H1 (cell line): Measurements from ENCODE around the gene NDUFV1. TPM values are rescaled to one million over a fixed set of nuclear protein-coding genes. Genes with fewer than 3 reads are reported as not detected.

ENCODE experiments used
- CTCF ChIA-PET: fragments of 300-600 bp; sonication (Branson Sonifier 250); formaldehyde crosslinking; loops from one replicate; lab custom pipeline; 2021; ENCODE audit not compliant: partially characterized antibody; lab: Charles Lee
- POLR2A ChIA-PET: fragments of 300-600 bp; sonication (Branson Sonifier 250); formaldehyde crosslinking; loops from one replicate; lab custom pipeline; 2021; ENCODE audit warnings: inconsistent platforms; ENCODE audit not compliant: partially characterized antibody; lab: Charles Lee
- DNase-seq, 2 experiments: peaks; one replicate each; pipeline versions ENCODE4 v3.0.0 to v3.0.0-alpha.2; 2010 to 2022; ENCODE audit warnings: low spot score in 2 of 2, low read depth in 1 of 2, mixed read lengths in 1 of 2
- FAIRE-seq: peaks from 2 replicates; lab custom pipeline; 2011; peaks lifted over from hg19 to GRCh38; lab: Jason Lieb, UNC
- H2AFZ ChIP-seq: 2 replicates; pipeline ENCODE4 v1.8.1; 2012; ENCODE audit warnings: low read length, inconsistent platforms
- H2AK5ac ChIP-seq: 2 replicates; pipeline ENCODE4 v1.6.1; 2013; ENCODE audit warnings: low read depth, low read length
- H2BK120ac ChIP-seq: replicated peaks from 2 replicates; pipeline ENCODE3; 2013; ENCODE audit warnings: low read depth, low read length, inconsistent platforms
- H2BK12ac ChIP-seq: 2 replicates; pipeline ENCODE4 v1.6.1; 2013; ENCODE audit warnings: low read depth, low read length
- H2BK15ac ChIP-seq: 2 replicates; pipeline ENCODE4 v1.6.1; 2013; ENCODE audit warnings: low read length
- H2BK20ac ChIP-seq: 2 replicates; pipeline ENCODE4 v1.6.1; 2013; ENCODE audit warnings: low read length
- H2BK5ac ChIP-seq: 2 replicates; pipeline ENCODE4 v1.6.1; 2013; ENCODE audit warnings: low read depth, low read length
- H3K14ac ChIP-seq: 2 replicates; pipeline ENCODE4 v1.6.1; 2013; ENCODE audit warnings: inconsistent platforms; ENCODE audit not compliant: insufficient read length
- H3K18ac ChIP-seq: 2 replicates; pipeline ENCODE4 v1.6.1; 2013; ENCODE audit warnings: low read length; ENCODE audit errors: extremely low read depth
- H3K23ac ChIP-seq: 2 replicates; pipeline ENCODE4 v1.6.1; 2013; ENCODE audit warnings: inconsistent platforms; ENCODE audit not compliant: insufficient read length
- H3K23me2 ChIP-seq: 2 replicates; pipeline ENCODE4 v1.6.1; 2013; ENCODE audit warnings: low read depth, low read length
- H3K27ac ChIP-seq: 2 replicates; pipeline ENCODE4 v1.6.1; 2011; ENCODE audit warnings: low read depth, low read length, inconsistent platforms
- H3K27me3 ChIP-seq, 4 experiments: replicated peaks in 1 of 4; 1 replicate in 1 of 4; 2 replicates in 3 of 4; pipeline versions ENCODE4 v1.6.1 to v1.8.1; 2011 to 2013; ENCODE audit warnings: low read length in 3 of 4, mild to moderate bottlenecking in 3 of 4, inconsistent platforms in 2 of 4, mixed read lengths in 2 of 4, moderate library complexity in 1 of 4; ENCODE audit not compliant: control insufficient read depth in 3 of 4, insufficient read depth in 3 of 4; ENCODE audit errors: extremely low read depth in 1 of 4
- H3K36me3 ChIP-seq, 4 experiments: 2 replicates each; pipeline versions ENCODE4 v1.6.1 to v1.8.1; 2011 to 2013; ENCODE audit warnings: mild to moderate bottlenecking in 4 of 4, low read length in 3 of 4, moderate library complexity in 2 of 4, control low read depth in 1 of 4, inconsistent platforms in 1 of 4; ENCODE audit not compliant: insufficient read depth in 4 of 4, control insufficient read depth in 2 of 4
- H3K4ac ChIP-seq: replicated peaks from 2 replicates; pipeline ENCODE3; 2013; ENCODE audit warnings: low read length, low read depth, mixed read lengths, inconsistent platforms; ENCODE audit not compliant: insufficient read length
- H3K4me1 ChIP-seq, 4 experiments: replicated peaks in 1 of 4; 1 replicate in 1 of 4; 2 replicates in 3 of 4; pipeline versions ENCODE4 v1.6.1 to v1.8.1; 2011 to 2013; ENCODE audit warnings: low read length in 3 of 4, inconsistent platforms in 2 of 4, mixed read lengths in 1 of 4; ENCODE audit not compliant: insufficient read depth in 4 of 4, control insufficient read depth in 3 of 4
- H3K4me2 ChIP-seq, 2 experiments: 2 replicates each; pipeline versions ENCODE4 v1.6.1 to v1.8.1; 2011 to 2013; ENCODE audit warnings: low read depth in 2 of 2, low read length in 2 of 2, control low read depth in 1 of 2, inconsistent platforms in 1 of 2, mild to moderate bottlenecking in 1 of 2; ENCODE audit not compliant: insufficient read depth in 1 of 2
- H3K4me3 ChIP-seq, 4 experiments: fragments of 200-600, 300-600 bp in 1 of 4; sonication (generic), shearing (Covaris generic), sonication (Bioruptor Twin) in 1 of 4; 2 replicates each; pipeline versions ENCODE4 v1.5.1 to v1.8.1; 2011 to 2016; ENCODE audit warnings: low read length in 4 of 4, low read depth in 3 of 4, control low read depth in 2 of 4, inconsistent platforms in 2 of 4, mild to moderate bottlenecking in 2 of 4, mixed read lengths in 1 of 4, moderate library complexity in 1 of 4; ENCODE audit not compliant: insufficient read depth in 2 of 4; ENCODE audit errors: extremely low read depth in 1 of 4
- H3K56ac ChIP-seq: replicated peaks from 2 replicates; pipeline ENCODE3; 2013; ENCODE audit warnings: low read depth, mild to moderate bottlenecking, mixed read lengths, low read length, inconsistent platforms; ENCODE audit not compliant: insufficient read length
- H3K79me1 ChIP-seq: 2 replicates; pipeline ENCODE4 v1.6.1; 2013; ENCODE audit warnings: low read depth, low read length, control low read depth
- H3K79me2 ChIP-seq, 2 experiments: 2 replicates each; pipeline versions ENCODE4 v1.6.1 to v1.8.1; 2012 to 2013; ENCODE audit warnings: low read length in 2 of 2, mild to moderate bottlenecking in 2 of 2, inconsistent platforms in 1 of 2; ENCODE audit not compliant: insufficient read depth in 2 of 2, control insufficient read depth in 1 of 2
- H3K9ac ChIP-seq, 4 experiments: replicated peaks in 1 of 4; 1 replicate in 1 of 4; 2 replicates in 3 of 4; pipeline versions ENCODE4 v1.6.1 to v1.8.1; 2011 to 2013; ENCODE audit warnings: low read depth in 3 of 4, low read length in 3 of 4, control low read depth in 2 of 4, mild to moderate bottlenecking in 2 of 4, moderate library complexity in 2 of 4, inconsistent platforms in 1 of 4; ENCODE audit errors: extremely low read depth in 1 of 4
- H3K9me3 ChIP-seq, 2 experiments: 2 replicates each; pipeline versions ENCODE4 v1.6.1 to v1.8.1; 2012 to 2013; ENCODE audit warnings: mild to moderate bottlenecking in 2 of 2, moderate library complexity in 2 of 2, control low read depth in 1 of 2, inconsistent platforms in 1 of 2, low read depth in 1 of 2, low read length in 1 of 2, mixed read lengths in 1 of 2; ENCODE audit not compliant: insufficient read depth in 2 of 2
- H4K20me1 ChIP-seq, 2 experiments: replicated peaks in 1 of 2; 2 replicates each; pipeline versions ENCODE3 to v1.8.1; 2011 to 2013; ENCODE audit warnings: inconsistent platforms in 2 of 2, low read length in 2 of 2, mild to moderate bottlenecking in 1 of 2; ENCODE audit not compliant: insufficient read depth in 2 of 2, control insufficient read depth in 1 of 2
- H4K5ac ChIP-seq: 2 replicates; pipeline ENCODE4 v1.6.1; 2013; ENCODE audit warnings: low read length, low read depth, mixed read lengths, inconsistent platforms; ENCODE audit not compliant: insufficient read length
- H4K8ac ChIP-seq: 2 replicates; pipeline ENCODE4 v1.8.0; 2013; ENCODE audit warnings: mild to moderate bottlenecking, moderate library complexity, low read length, inconsistent platforms; ENCODE audit not compliant: insufficient read depth; ENCODE audit errors: extremely low read depth
- H4K91ac ChIP-seq: replicated peaks from 2 replicates; pipeline ENCODE3; 2013; ENCODE audit warnings: low read length, mixed read lengths, inconsistent platforms; ENCODE audit not compliant: insufficient read length
- ASH2L ChIP-seq: fragments of 200-600, 300-600 bp; sonication (generic); IDR thresholded peaks from one replicate; pipeline ENCODE4 v1.7.1; 2017; ENCODE audit warnings: low read length
- BACH1 ChIP-seq: IDR thresholded peaks from 2 replicates; pipeline ENCODE4 v1.6.1; 2012; ENCODE audit warnings: low read length, improper control_type of control experiment
- BCL11A ChIP-seq, 2 experiments: IDR thresholded peaks; one replicate each; pipeline ENCODE4 v1.6.1; 2011; ENCODE audit warnings: low read depth in 2 of 2, low read length in 2 of 2, mild to moderate bottlenecking in 2 of 2
- CHD2 ChIP-seq: IDR thresholded peaks from 2 replicates; pipeline ENCODE4 v1.6.1; 2012; ENCODE audit warnings: low read length, improper control_type of control experiment
- CTBP2 ChIP-seq: IDR thresholded peaks from 2 replicates; pipeline ENCODE4 v1.7.0; 2011; ENCODE audit warnings: borderline replicate concordance, mild to moderate bottlenecking, moderate library complexity, mixed read lengths, low read length; ENCODE audit not compliant: insufficient read depth, insufficient read length
- EGR1 ChIP-seq: IDR thresholded peaks from 2 replicates; pipeline ENCODE4 v1.6.1; 2011; ENCODE audit warnings: low read depth, low read length, borderline replicate concordance
- EZH2 ChIP-seq: fragments of 200-600 bp; sonication (generic); IDR thresholded peaks from 2 replicates; pipeline ENCODE4 v1.7.1; 2012; ENCODE audit warnings: low read depth, mild to moderate bottlenecking, moderate library complexity, low read length, inconsistent platforms; ENCODE audit not compliant: severe bottlenecking
- GABPA ChIP-seq: IDR thresholded peaks from 2 replicates; pipeline ENCODE4 v1.6.1; 2011; ENCODE audit warnings: mild to moderate bottlenecking, low read length, moderate library complexity, borderline replicate concordance; ENCODE audit not compliant: insufficient read depth
- HDAC2 ChIP-seq, 2 experiments: fragments of 300-600 bp in 1 of 2; sonication (generic) in 1 of 2; IDR thresholded peaks; 2 replicates each; pipeline ENCODE4 v1.6.1; 2011 to 2012; ENCODE audit warnings: low read depth in 2 of 2, low read length in 2 of 2, mild to moderate bottlenecking in 2 of 2, moderate library complexity in 2 of 2, borderline replicate concordance in 1 of 2, inconsistent platforms in 1 of 2
- KDM1A ChIP-seq: fragments of 200-600, 300-600 bp; sonication (generic); IDR thresholded peaks from 2 replicates; pipeline ENCODE4 v1.7.1; 2016; ENCODE audit warnings: mild to moderate bottlenecking, low read length, borderline replicate concordance
- MAFK ChIP-seq: IDR thresholded peaks from 2 replicates; pipeline ENCODE4 v1.6.1; 2012; ENCODE audit warnings: low read depth, mild to moderate bottlenecking, improper control_type of control experiment, low read length
- POLR2A ChIP-seq, 2 experiments: IDR thresholded peaks; 1 replicate in 1 of 2; 2 replicates in 1 of 2; pipeline ENCODE4 v1.6.1; 2011; ENCODE audit warnings: low read depth in 2 of 2, low read length in 2 of 2, mild to moderate bottlenecking in 2 of 2; ENCODE audit errors: control extremely low read depth in 1 of 2
- RBBP5 ChIP-seq: IDR thresholded peaks from 2 replicates; pipeline ENCODE4 v1.7.1; 2012; ENCODE audit warnings: low read depth, mild to moderate bottlenecking, inconsistent platforms, low read length, moderate library complexity, borderline replicate concordance
- SP2 ChIP-seq: IDR thresholded peaks from 2 replicates; pipeline ENCODE4 v1.6.1; 2012; ENCODE audit warnings: mild to moderate bottlenecking, low read length, inconsistent platforms
- ZNF274 ChIP-seq: IDR thresholded peaks from 2 replicates; pipeline ENCODE4 v1.7.0; 2012; ENCODE audit warnings: low read length, borderline replicate concordance; ENCODE audit errors: extremely low read depth
- WGBS, 2 experiments: shearing (Covaris generic) in 1 of 2; methylation state at CpG; one replicate each; pipeline versions ENCODE4 v1.1.6 to v1.1.7; 2013 to 2015; ENCODE audit warnings: low lambda C conversion rate in 2 of 2, mixed read lengths in 2 of 2, inconsistent platforms in 1 of 2, low coverage in 1 of 2, missing lambda C conversion rate in 1 of 2; ENCODE audit not compliant: insufficient replicate concordance in 2 of 2, insufficient coverage in 1 of 2, insufficient read length in 1 of 2; ENCODE audit errors: extremely low coverage in 1 of 2, missing lambda C conversion rate in 1 of 2; 5-methylcytosine and 5-hydroxymethylcytosine counted together
- polyA plus RNA-seq, 7 experiments: library from polyadenylated mRNA; depleted of rRNA in 3 of 7; stranded (reverse) in 5 of 7; unstranded in 2 of 7; fragments of >200 nt in 5 of 7; fragments of 200-250 nt in 2 of 7; gene quantifications; 1 replicate in 5 of 7; 2 replicates in 1 of 7; 4 replicates in 1 of 7; pipeline versions ENCODE4 v1.2.1 to v1.2.3, GENCODE V29; 2011 to 2013; ENCODE audit warnings: missing spikeins in 2 of 7, mixed read lengths in 2 of 7
- total RNA-seq: library from RNA; stranded (reverse); fragmentation: NEBNext Ultra II Directional; extraction: Animal tissue kit (Norgen Biotek cat#: 25700); gene quantifications from 2 replicates; pipeline ENCODE4 v1.2.1, GENCODE V29; 2021

The NDUFV1 gene
- total and polyA plus RNA-seq, 2 of the 8 experiments (the other 6 are each of a cell fraction or from before 2014, with no cell fraction given), result 125 to 131 TPM

DNA sequence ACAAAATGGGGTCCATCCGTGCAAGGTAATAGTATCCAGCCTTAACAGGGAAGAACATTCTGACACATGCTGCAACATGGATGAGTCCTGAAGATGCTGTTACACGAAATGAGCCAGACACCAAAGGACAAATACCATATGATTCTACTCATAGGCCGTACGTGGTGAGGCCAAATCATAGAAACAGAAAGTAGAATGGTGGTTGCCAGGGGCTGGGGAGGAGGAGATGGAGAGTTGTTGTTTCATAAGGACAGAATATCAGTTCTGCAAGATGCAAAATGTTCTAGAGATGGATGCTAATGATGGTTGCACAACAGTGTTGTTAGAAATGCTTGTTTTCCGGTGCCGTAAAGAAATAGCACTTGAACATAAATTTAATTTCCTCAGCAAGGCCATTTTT is 30.2 kb downstream of the NDUFV1 start:
- POLR2A ChIA-PET, result no interaction called here
- Histone ChIP-seq H3K4me1 (peaks cover 0 to 8% (median 3%) of the 10 kb centered on the region in 4 experiments; a peak in 4 of 7 replicates), H4K5ac (no peak overlapping the region), H3K36me3 (no peaks in the 10 kb centered on the region), H4K91ac (no peak overlapping the region), H2BK15ac (no peak overlapping the region), H2AFZ (no peak overlapping the region), H2BK5ac (no peak overlapping the region), H3K14ac (no peak overlapping the region), H2BK120ac (no peak overlapping the region), H2AK5ac (no peak overlapping the region), H3K18ac (no peak overlapping the region), H3K4ac (no peak overlapping the region), H2BK20ac (no peak overlapping the region), H3K9me3 (peaks cover 3 to 6% of the 10 kb centered on the region in 2 experiments; a peak in 3 of 4 replicates), H3K79me2 (no peaks in the 10 kb centered on the region), H3K4me3 (no peak overlapping the region), H2BK12ac (no peak overlapping the region), H4K8ac (no peak overlapping the region), H3K27ac (no peak overlapping the region), H3K4me2 (no peak overlapping the region), H3K9ac (no peak overlapping the region), H3K79me1 (no peaks in the 10 kb centered on the region), H3K56ac (no peak overlapping the region), H3K23me2 (no peaks in the 10 kb centered on the region; the same call in 1 of the 2 replicates), H3K27me3 (peaks cover 8 to 28% (median 15%) of the 10 kb centered on the region in 4 experiments), H3K23ac (no peak overlapping the region), H4K20me1 (no peaks in the 10 kb centered on the region)
- no peak for FAIRE-seq
- DNase-seq, result no peak
- WGBS, 2 experiments, result 82% methylated on average over 6 of the region's 6 CpGs; no CpG with 5 or more reads in 1 of the 2 experiments
- CTCF ChIA-PET, result interaction anchor here (1.2 to 10.1 kb wide), 5 partner anchors 9 to 60 kb away, joined by 3 to 99 read pairs (median 11); no protein-coding TSS in a partner anchor
- TF ChIP-seq EZH2, result no peak
- no peak for TF ChIP-seq KDM1A
- TF ChIP-seq ASH2L, result no peak
- TF ChIP-seq HDAC2 (IDR thresholded peaks at IDR 0.05; ENCODE audit: borderline replicate concordance in 1 of 2, low read depth in 2 of 2, low read length in 2 of 2), result no peak
- TF ChIP-seq CTBP2, result no peak
- TF ChIP-seq BACH1, result no peak
- TF ChIP-seq BCL11A (IDR thresholded peaks at IDR 0.05; ENCODE audit: low read depth in 2 of 2, low read length in 2 of 2), result no peak
- TF ChIP-seq EGR1, result no peak
- TF ChIP-seq ZNF274, result no peak
- no peak for TF ChIP-seq MAFK
- TF ChIP-seq POLR2A (IDR thresholded peaks at IDR 0.05; ENCODE audit: control extremely low read depth in 1 of 2, low read depth in 2 of 2, low read length in 2 of 2), result no peak
- TF ChIP-seq GABPA, result no peak
- no peak for TF ChIP-seq SP2
- TF ChIP-seq CHD2, result no peak
- no peak for TF ChIP-seq RBBP5
